Measurements from ENCODE around the gene C11orf98.
A peak's percentile ranks its signal among the peaks of the same experiment; 100 is the strongest.
"Not testable (repeated sequence)": the region's sequence is repeated elsewhere in the genome, so short reads cannot be mapped to it uniquely, and the experiment has no call there.

The C11orf98 gene

GRCh38 chr11:62705880-62706849 lies 41.2 kb upstream of the C11orf98 start:
- no peak for TF ChIP-seq LEF1 (IDR thresholded peaks at IDR 0.05; ENCODE audit: borderline replicate concordance)
- TF ChIP-seq PKNOX1 (IDR thresholded peaks at IDR 0.05) = no peak
- no peak for TF ChIP-seq L3MBTL2 (conservative IDR thresholded peaks at IDR 0.05)
- no peak for TF ChIP-seq FOXA1 (IDR thresholded peaks at IDR 0.05)
- TF ChIP-seq ARNT (IDR thresholded peaks at IDR 0.05) = no peak
- TF ChIP-seq ELF4 (IDR thresholded peaks at IDR 0.05) = peak; percentile 43; the same call in 1 of the 2 replicates
- DNase-seq (ENCODE audit: extremely low spot score) = peak; percentile 93
- ChIA-PET POLR2A (interaction anchor here (0.6 to 6.6 kb wide), 17 partner anchors 19 to 369 kb away, joined by 3 to 65 read pairs (median 3); partner anchors contain the start of genes ASRGL1, B3GAT3, HNRNPUL2 and INTS5), CTCF (interaction anchor here (1.7 kb wide), 1 partner anchor 80 kb away, joined by 5 read pairs; no protein-coding TSS in a partner anchor)

GRCh38 chr11:62705413-62705812 lies 40.4 kb upstream of the C11orf98 start:
- ChIA-PET CTCF (no interaction called here), POLR2A (interaction anchor here (0.6 to 6.6 kb wide), 12 partner anchors 20 to 368 kb away, joined by 3 to 65 read pairs (median 3); partner anchors contain the start of genes ASRGL1, B3GAT3, HNRNPUL2 and LBHD1)
- no peak for DNase-seq (ENCODE audit: extremely low spot score)
- TF ChIP-seq FOXA1 (IDR thresholded peaks at IDR 0.05) (no peak), SP1 (IDR thresholded peaks at IDR 0.05) (no peak), LEF1 (IDR thresholded peaks at IDR 0.05; ENCODE audit: borderline replicate concordance) (no peak)

GRCh38 chr11:62703921-62704320 lies 38.9 kb upstream of the C11orf98 start:
- CTCF ChIA-PET = interaction anchor here (0.7 kb wide), 1 partner anchor 30 kb away, joined by 3 read pairs; no protein-coding TSS in a partner anchor
- DNase-seq (ENCODE audit: extremely low spot score); POLR2A ChIA-PET: not testable (repeated sequence)

GRCh38 chr11:62702246-62702645 lies 37.2 kb upstream of the C11orf98 start:
- ChIA-PET CTCF (interaction anchor here (0.6 kb wide), 1 partner anchor 18 kb away, joined by 3 read pairs; no protein-coding TSS in a partner anchor), POLR2A (interaction anchor here (1.5 kb wide), 1 partner anchor 24 kb away, joined by 3 read pairs; no protein-coding TSS in a partner anchor)
- no peak for DNase-seq (ENCODE audit: extremely low spot score)

GRCh38 chr11:62694455-62695167 lies 29.6 kb upstream of the C11orf98 start:
- POLR2A ChIA-PET = interaction anchor here (1.1 to 4.7 kb wide), 2 partner anchors 14 to 23 kb away, joined by 3 to 17 read pairs; partner anchors contain the start of genes LBHD1 and UQCC3
- DNase-seq (ENCODE audit: extremely low spot score) = peak; percentile 69

More at GRCh38 chr11:62702246-62702645, 37.2 kb upstream of the C11orf98 start:
- TF ChIP-seq TARDBP (IDR thresholded peaks at IDR 0.05) = no peak
- no peak for TF ChIP-seq CTBP1 (IDR thresholded peaks at IDR 0.05; ENCODE audit: borderline replicate concordance)
- TF ChIP-seq ARNT (IDR thresholded peaks at IDR 0.05) = no peak
- no peak for TF ChIP-seq SUZ12 (IDR thresholded peaks at IDR 0.05)
- TF ChIP-seq FOXA1 (IDR thresholded peaks at IDR 0.05) = no peak
- no peak for TF ChIP-seq ZNF384 (IDR thresholded peaks at IDR 0.05)
- TF ChIP-seq FOXK2 (IDR thresholded peaks at IDR 0.05) = no peak
- no peak for TF ChIP-seq L3MBTL2 (conservative IDR thresholded peaks at IDR 0.05)
- no peak for TF ChIP-seq LEF1 (IDR thresholded peaks at IDR 0.05; ENCODE audit: borderline replicate concordance)
- TF ChIP-seq BHLHE40 (IDR thresholded peaks at IDR 0.05; ENCODE audit: borderline replicate concordance) = no peak
- TF ChIP-seq HDGF (IDR thresholded peaks at IDR 0.05; ENCODE audit: borderline replicate concordance) = no peak
- no peak for TF ChIP-seq SP1 (IDR thresholded peaks at IDR 0.05)
- no peak for TF ChIP-seq PKNOX1 (IDR thresholded peaks at IDR 0.05)
- no peak for TF ChIP-seq NFRKB (IDR thresholded peaks at IDR 0.05)

GRCh38 chr11:62693624-62694023 lies 28.6 kb upstream of the C11orf98 start:
- ChIA-PET CTCF (interaction anchor here (0.6 to 1.7 kb wide), 3 partner anchors 13 to 269 kb away, joined by 3 to 10 read pairs (median 3); no protein-coding TSS in a partner anchor), POLR2A (interaction anchor here (1.1 to 4.7 kb wide), 2 partner anchors 13 to 22 kb away, joined by 3 to 17 read pairs; partner anchors contain the start of genes LBHD1 and UQCC3)

More at GRCh38 chr11:62694455-62695167, 29.6 kb upstream of the C11orf98 start:
- TF ChIP-seq ELF4 (IDR thresholded peaks at IDR 0.05) (no peak), ARNT (IDR thresholded peaks at IDR 0.05) (no peak), LEF1 (IDR thresholded peaks at IDR 0.05; ENCODE audit: borderline replicate concordance) (no peak), SP1 (IDR thresholded peaks at IDR 0.05) (no peak), HDGF (IDR thresholded peaks at IDR 0.05; ENCODE audit: borderline replicate concordance) (no peak), FOXK2 (IDR thresholded peaks at IDR 0.05) (no peak), L3MBTL2 (conservative IDR thresholded peaks at IDR 0.05) (no peak), FOXM1 (IDR thresholded peaks at IDR 0.05; ENCODE audit: borderline replicate concordance) (no peak), CTBP1 (IDR thresholded peaks at IDR 0.05; ENCODE audit: borderline replicate concordance) (no peak), FOXA1 (IDR thresholded peaks at IDR 0.05) (no peak), PKNOX1 (IDR thresholded peaks at IDR 0.05) (no peak), TARDBP (IDR thresholded peaks at IDR 0.05) (no peak), BHLHE40 (IDR thresholded peaks at IDR 0.05; ENCODE audit: borderline replicate concordance) (no peak), SUZ12 (IDR thresholded peaks at IDR 0.05) (no peak), ZNF384 (IDR thresholded peaks at IDR 0.05) (no peak)
- CTCF ChIA-PET = interaction anchor here (0.5 to 1.7 kb wide), 4 partner anchors 12 to 87 kb away, joined by 3 to 10 read pairs (median 3); partner anchors contain the start of gene BSCL2

More at GRCh38 chr11:62693624-62694023, 28.6 kb upstream of the C11orf98 start:
- not testable (repeated sequence) for DNase-seq (ENCODE audit: extremely low spot score)
